ENCODE results near the gene SIVA1. TPM values are rescaled to one million over a fixed set of nuclear protein-coding genes. Genes with fewer than 3 reads are reported as not detected.

The SIVA1 gene
- total RNA-seq, 1 experiment from 2014 or later: 105 TPM

- no peak for DNase-seq
- intact Hi-C loops (cut with micrococcal nuclease; ENCODE audit: unreplicated experiment): no loop called here
- Histone ChIP-seq H3K27me3 (replicated peaks; ENCODE audit: control insufficient read depth, insufficient read depth, low read length) (no peaks in the 10 kb centered on the region), H3K4me1 (peaks cover 8% of the 10 kb centered on the region), H3K9me3 (no peaks in the 10 kb centered on the region), H3K36me3 (ENCODE audit: control insufficient read depth, insufficient read depth, low read length) (no peaks in the 10 kb centered on the region), H3K4me3 (ENCODE audit: low read depth, low read length) (no peak overlapping the region)
- ChIA-PET CTCF (no interaction called here), POLR2A (no interaction called here)
- Mint-ChIP-seq H3K27ac (ENCODE audit: unreplicated experiment) (no peak overlapping the region), H3K36me3 (ENCODE audit: insufficient read depth, unreplicated experiment) (no peaks in the 10 kb centered on the region), H3K9me3 (ENCODE audit: unreplicated experiment) (no peaks in the 10 kb centered on the region), H3K27me3 (ENCODE audit: insufficient read depth, unreplicated experiment) (no peaks in the 10 kb centered on the region), H3K4me3 (ENCODE audit: unreplicated experiment) (no peak overlapping the region), H3K4me1 (ENCODE audit: low read depth, unreplicated experiment) (no peaks in the 10 kb centered on the region)
- TF ChIP-seq, protein P1, sequence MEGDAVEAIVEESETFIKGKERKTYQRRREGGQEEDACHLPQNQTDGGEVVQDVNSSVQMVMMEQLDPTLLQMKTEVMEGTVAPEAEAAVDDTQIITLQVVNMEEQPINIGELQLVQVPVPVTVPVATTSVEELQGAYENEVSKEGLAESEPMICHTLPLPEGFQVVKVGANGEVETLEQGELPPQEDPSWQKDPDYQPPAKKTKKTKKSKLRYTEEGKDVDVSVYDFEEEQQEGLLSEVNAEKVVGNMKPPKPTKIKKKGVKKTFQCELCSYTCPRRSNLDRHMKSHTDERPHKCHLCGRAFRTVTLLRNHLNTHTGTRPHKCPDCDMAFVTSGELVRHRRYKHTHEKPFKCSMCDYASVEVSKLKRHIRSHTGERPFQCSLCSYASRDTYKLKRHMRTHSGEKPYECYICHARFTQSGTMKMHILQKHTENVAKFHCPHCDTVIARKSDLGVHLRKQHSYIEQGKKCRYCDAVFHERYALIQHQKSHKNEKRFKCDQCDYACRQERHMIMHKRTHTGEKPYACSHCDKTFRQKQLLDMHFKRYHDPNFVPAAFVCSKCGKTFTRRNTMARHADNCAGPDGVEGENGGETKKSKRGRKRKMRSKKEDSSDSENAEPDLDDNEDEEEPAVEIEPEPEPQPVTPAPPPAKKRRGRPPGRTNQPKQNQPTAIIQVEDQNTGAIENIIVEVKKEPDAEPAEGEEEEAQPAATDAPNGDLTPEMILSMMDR (IDR thresholded peaks at IDR 0.05; ENCODE audit: insufficient read depth in 1 of 2, low read depth in 1 of 2, low read length in 1 of 2, severe bottlenecking in 1 of 2, unreplicated experiment in 1 of 2): no peak
- no TSS peak for BruUV-seq (replicated peaks)
These were observed 34.1 kb upstream of the SIVA1 start for GRCh38 chr14:104718871-104719270.

GRCh38 chr14:104719343-104719742 is 33.6 kb upstream of the SIVA1 start:
- Histone ChIP-seq H3K27me3 (replicated peaks; ENCODE audit: control insufficient read depth, insufficient read depth, low read length) (no peaks in the 10 kb centered on the region), H3K4me3 (ENCODE audit: low read depth, low read length) (no peak overlapping the region), H3K9me3 (no peaks in the 10 kb centered on the region), H3K36me3 (ENCODE audit: control insufficient read depth, insufficient read depth, low read length) (no peaks in the 10 kb centered on the region), H3K4me1 (peaks cover 8% of the 10 kb centered on the region)
- TF ChIP-seq, protein P1 (IDR thresholded peaks at IDR 0.05; ENCODE audit: insufficient read depth in 1 of 2, low read depth in 1 of 2, low read length in 1 of 2, severe bottlenecking in 1 of 2, unreplicated experiment in 1 of 2): no peak
- ChIA-PET CTCF (no interaction called here), POLR2A (no interaction called here)
- DNase-seq: no peak
- H3K4me1 Mint-ChIP-seq (ENCODE audit: low read depth, unreplicated experiment): no peaks in the 10 kb centered on the region
- no peaks in the 10 kb centered on the region for H3K9me3 Mint-ChIP-seq (ENCODE audit: unreplicated experiment)
- H3K4me3 Mint-ChIP-seq (ENCODE audit: unreplicated experiment): no peak overlapping the region
- H3K27me3 Mint-ChIP-seq (ENCODE audit: insufficient read depth, unreplicated experiment): no peaks in the 10 kb centered on the region
- H3K36me3 Mint-ChIP-seq (ENCODE audit: insufficient read depth, unreplicated experiment): no peaks in the 10 kb centered on the region
- no peak overlapping the region for H3K27ac Mint-ChIP-seq (ENCODE audit: unreplicated experiment)
- intact Hi-C loops (cut with micrococcal nuclease; ENCODE audit: unreplicated experiment): no loop called here
- no TSS peak for BruUV-seq (replicated peaks)

DNA sequence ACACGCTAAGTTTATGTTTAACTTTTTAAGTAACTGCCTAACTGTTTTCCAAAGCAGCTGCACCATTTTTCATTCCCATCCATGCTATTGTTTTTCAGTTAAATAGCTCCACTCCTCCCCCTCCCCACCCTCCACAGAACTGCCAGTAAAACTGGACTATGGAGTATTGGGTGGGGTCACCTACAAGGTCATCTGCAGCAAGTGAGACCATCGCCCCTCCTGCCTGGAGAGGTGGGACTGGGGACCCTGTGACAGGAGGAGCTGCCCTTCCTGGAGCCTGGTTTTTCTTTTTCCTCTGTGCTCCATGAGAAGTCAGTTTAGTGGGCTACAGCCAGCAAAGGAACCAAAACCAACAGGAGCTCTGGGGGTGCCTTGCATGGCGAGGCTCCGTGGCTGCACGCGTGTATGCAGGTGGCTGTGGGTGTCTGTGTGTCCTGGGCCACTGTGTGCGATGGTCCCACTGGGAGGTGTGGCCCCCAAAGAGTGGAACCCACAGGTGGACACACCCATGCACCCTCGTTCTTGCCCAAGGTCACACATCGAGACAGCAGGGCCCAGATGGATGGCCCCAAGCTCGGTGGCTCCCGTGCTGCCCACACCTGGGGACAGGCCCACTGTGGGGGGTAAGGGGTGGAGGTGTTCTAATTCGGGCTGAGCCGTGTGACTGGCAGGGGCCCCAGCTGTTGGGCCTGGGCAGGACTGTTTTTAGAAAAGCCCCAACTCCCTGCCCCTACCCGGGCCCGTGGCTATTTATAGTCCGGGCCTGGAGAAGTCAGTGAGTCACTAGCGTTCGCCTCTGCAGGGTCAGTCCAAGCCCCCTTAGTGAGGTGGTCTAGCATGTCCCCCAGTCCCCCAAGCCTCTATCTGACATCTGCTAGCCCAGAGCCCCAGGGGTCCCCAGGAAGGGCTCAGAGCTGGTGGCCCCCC is 31.2 kb upstream of the SIVA1 start:
- H3K4me3 Mint-ChIP-seq (ENCODE audit: unreplicated experiment): no peak overlapping the region
- Histone ChIP-seq H3K27me3 (replicated peaks; ENCODE audit: control insufficient read depth, insufficient read depth, low read length) (no peaks in the 10 kb centered on the region), H3K4me3 (ENCODE audit: low read depth, low read length) (no peak overlapping the region), H3K4me1 (peaks cover 12% of the 10 kb centered on the region), H3K36me3 (ENCODE audit: control insufficient read depth, insufficient read depth, low read length) (no peaks in the 10 kb centered on the region), H3K9me3 (no peaks in the 10 kb centered on the region)
- ChIA-PET POLR2A (no interaction called here), CTCF (interaction anchor here (1.6 kb wide), 1 partner anchor 31 kb away, joined by 5 read pairs; the partner anchor contains the start of gene SIVA1)
- no peaks in the 10 kb centered on the region for H3K27me3 Mint-ChIP-seq (ENCODE audit: insufficient read depth, unreplicated experiment)
- TF ChIP-seq, protein P1 (IDR thresholded peaks at IDR 0.05; ENCODE audit: insufficient read depth in 1 of 2, low read depth in 1 of 2, low read length in 1 of 2, severe bottlenecking in 1 of 2, unreplicated experiment in 1 of 2): no peak
- H3K4me1 Mint-ChIP-seq (ENCODE audit: low read depth, unreplicated experiment): no peaks in the 10 kb centered on the region
- no peaks in the 10 kb centered on the region for H3K36me3 Mint-ChIP-seq (ENCODE audit: insufficient read depth, unreplicated experiment)
- intact Hi-C loops (cut with micrococcal nuclease; ENCODE audit: unreplicated experiment): no loop called here
- no peak overlapping the region for H3K27ac Mint-ChIP-seq (ENCODE audit: unreplicated experiment)
- H3K9me3 Mint-ChIP-seq (ENCODE audit: unreplicated experiment): no peaks in the 10 kb centered on the region
- no peak for DNase-seq
- no TSS peak for BruUV-seq (replicated peaks)
